ENCODE data around the gene SP2. TPM values are rescaled to one million over a fixed set of nuclear protein-coding genes. Genes with fewer than 3 reads are reported as not detected.

Gene SP2
- total RNA-seq, 1 experiment from 2014 or later: 3.9 TPM

- Histone ChIP-seq H3K27ac (ENCODE audit: low read length) (no peak overlapping the region), H2AFZ (ENCODE audit: low read length) (no peak overlapping the region), H3K9me2 (replicated peaks; ENCODE audit: low read length) (no peaks in the 10 kb centered on the region), H3K79me2 (ENCODE audit: low read length) (no peaks in the 10 kb centered on the region), H4K20me1 (ENCODE audit: low read length) (no peaks in the 10 kb centered on the region), H3F3A (ENCODE audit: low read length, unreplicated experiment) (no peaks in the 10 kb centered on the region), H3K27me3 (ENCODE audit: low read length) (no peaks in the 10 kb centered on the region), H3K9ac (ENCODE audit: low read length) (no peak overlapping the region), H3K4me1 (ENCODE audit: insufficient read depth, low read length) (no peaks in the 10 kb centered on the region), H3K4me2 (ENCODE audit: low read length) (no peak overlapping the region), H3K9me3 (ENCODE audit: low read length) (no peaks in the 10 kb centered on the region), H3K4me3 (ENCODE audit: low read length) (no peak overlapping the region), H3K36me3 (ENCODE audit: low read depth, low read length) (peaks cover 6% of the 10 kb centered on the region; the same call in 1 of the 2 replicates)
- intact Hi-C loops (cut with micrococcal nuclease): no loop called here
- ChIA-PET CTCF (interaction anchor here (0.6 kb wide), 1 partner anchor 33 kb away, joined by 5 read pairs; no protein-coding TSS in a partner anchor), POLR2A (ENCODE audit: unreplicated experiment) (no interaction called here)
- DNase-seq: no peak
- TSS peak; percentile 55 for BruUV-seq (replicated peaks)
- no peak for TF ChIP-seq CTCF (conservative IDR thresholded peaks at IDR 0.05; ENCODE audit: low read depth, low read length)
- TF ChIP-seq EZH2 (IDR thresholded peaks at IDR 0.05; ENCODE audit: low read length, unreplicated experiment): no peak
- TF ChIP-seq EZH2phosphoT487 (IDR thresholded peaks at IDR 0.05; ENCODE audit: borderline replicate concordance, low read length): no peak
- peak; percentile 41; the same call in 1 of the 2 replicates for ATAC-seq
These were observed 32.4 kb downstream of the SP2 start for GRCh38 chr17:47928415-47928814.

- no peaks in the 10 kb centered on the region for H3K79me2 ChIP-seq (ENCODE audit: low read length)
- H3K4me1 ChIP-seq (ENCODE audit: insufficient read depth, low read length): no peaks in the 10 kb centered on the region; the same call in 1 of the 2 replicates
- no peak overlapping the region for H2AFZ ChIP-seq (ENCODE audit: low read length)
- no peak overlapping the region for H3K27ac ChIP-seq (ENCODE audit: low read length)
- no peaks in the 10 kb centered on the region for H3K9me3 ChIP-seq (ENCODE audit: low read length)
- DNase-seq (no peak), ATAC-seq (no peak; the same call in 1 of the 2 replicates)
- CTCF ChIA-PET: no interaction called here
- no peaks in the 10 kb centered on the region for H4K20me1 ChIP-seq (ENCODE audit: low read length)
- no TSS peak for BruUV-seq (replicated peaks)
- H3K9me2 ChIP-seq (replicated peaks; ENCODE audit: low read length): no peaks in the 10 kb centered on the region
- POLR2A ChIA-PET (ENCODE audit: unreplicated experiment): no interaction called here
- H3K27me3 ChIP-seq (ENCODE audit: low read length): no peaks in the 10 kb centered on the region
- H3F3A ChIP-seq (ENCODE audit: low read length, unreplicated experiment): no peaks in the 10 kb centered on the region
- TF ChIP-seq CTCF (conservative IDR thresholded peaks at IDR 0.05; ENCODE audit: low read depth, low read length) (no peak), EZH2 (IDR thresholded peaks at IDR 0.05; ENCODE audit: low read length, unreplicated experiment) (no peak), EZH2phosphoT487 (IDR thresholded peaks at IDR 0.05; ENCODE audit: borderline replicate concordance, low read length) (no peak)
- H3K36me3 ChIP-seq (ENCODE audit: low read depth, low read length): peaks cover 6% of the 10 kb centered on the region; the same call in 1 of the 2 replicates
- no peak overlapping the region for H3K4me3 ChIP-seq (ENCODE audit: low read length)
- H3K4me2 ChIP-seq (ENCODE audit: low read length): no peak overlapping the region
- H3K9ac ChIP-seq (ENCODE audit: low read length): no peak overlapping the region
- intact Hi-C loops (cut with micrococcal nuclease): no loop called here
These were observed 33.4 kb downstream of the SP2 start for GRCh38 chr17:47929218-47930000.

- no peak overlapping the region for H3K9ac ChIP-seq (ENCODE audit: low read length)
- DNase-seq (no peak), ATAC-seq (no peak)
- ChIA-PET POLR2A (ENCODE audit: unreplicated experiment) (no interaction called here), CTCF (no interaction called here)
- no peaks in the 10 kb centered on the region for H3K36me3 ChIP-seq (ENCODE audit: low read depth, low read length)
- TF ChIP-seq EZH2 (IDR thresholded peaks at IDR 0.05; ENCODE audit: low read length, unreplicated experiment): no peak
- no peak for TF ChIP-seq EZH2phosphoT487 (IDR thresholded peaks at IDR 0.05; ENCODE audit: borderline replicate concordance, low read length)
- no peak for TF ChIP-seq CTCF (conservative IDR thresholded peaks at IDR 0.05; ENCODE audit: low read depth, low read length)
- peaks cover 19% of the 10 kb centered on the region for H3K4me1 ChIP-seq (ENCODE audit: insufficient read depth, low read length)
- no peak overlapping the region for H3K27ac ChIP-seq (ENCODE audit: low read length)
- no peaks in the 10 kb centered on the region for H4K20me1 ChIP-seq (ENCODE audit: low read length)
- no peak overlapping the region for H2AFZ ChIP-seq (ENCODE audit: low read length)
- no peak overlapping the region for H3K4me3 ChIP-seq (ENCODE audit: low read length)
- BruUV-seq (replicated peaks): no TSS peak
- no peak overlapping the region for H3K4me2 ChIP-seq (ENCODE audit: low read length)
- no peaks in the 10 kb centered on the region for H3K79me2 ChIP-seq (ENCODE audit: low read length)
- intact Hi-C loops (cut with micrococcal nuclease): no loop called here
- no peaks in the 10 kb centered on the region for H3K27me3 ChIP-seq (ENCODE audit: low read length)
- no peaks in the 10 kb centered on the region for H3K9me2 ChIP-seq (replicated peaks; ENCODE audit: low read length)
- H3K9me3 ChIP-seq (ENCODE audit: low read length): no peaks in the 10 kb centered on the region
- H3F3A ChIP-seq (ENCODE audit: low read length, unreplicated experiment): no peaks in the 10 kb centered on the region
These were observed 35.8 kb downstream of the SP2 start for GRCh38 chr17:47931848-47932247.
